ENCODE measurements around the gene RANGRF.

The RANGRF gene

GRCh38 chr17:8274816-8275215, 13.7 kb upstream of the RANGRF start:
- no peak for DNase-seq

GRCh38 chr17:8275421-8276290, 12.8 kb upstream of the RANGRF start:
- no peak for DNase-seq

DNA sequence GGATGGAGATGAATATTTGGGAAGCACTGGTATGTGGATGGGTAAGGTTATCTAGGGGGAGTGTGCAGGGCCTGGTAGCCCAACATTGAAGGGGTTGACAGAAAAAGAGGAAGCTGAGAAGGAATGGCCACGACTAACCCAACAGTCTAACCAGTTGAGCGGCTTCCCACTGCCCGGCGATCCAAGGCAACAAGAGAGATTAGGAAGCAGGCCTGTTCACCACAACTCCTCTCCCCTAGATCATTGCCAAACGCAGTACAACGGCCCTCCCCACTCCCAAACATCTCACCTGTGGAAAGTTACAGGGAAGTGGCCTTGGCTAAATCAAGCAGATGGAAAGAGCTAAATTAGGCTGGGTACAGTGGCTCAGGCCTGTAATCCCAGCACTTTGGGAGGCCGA, 11.2 kb upstream of the RANGRF start:
- DNase-seq, result no peak

- no peak for DNase-seq
These were observed 6.1 kb upstream of the RANGRF start for GRCh38 chr17:8282345-8282744.

DNA sequence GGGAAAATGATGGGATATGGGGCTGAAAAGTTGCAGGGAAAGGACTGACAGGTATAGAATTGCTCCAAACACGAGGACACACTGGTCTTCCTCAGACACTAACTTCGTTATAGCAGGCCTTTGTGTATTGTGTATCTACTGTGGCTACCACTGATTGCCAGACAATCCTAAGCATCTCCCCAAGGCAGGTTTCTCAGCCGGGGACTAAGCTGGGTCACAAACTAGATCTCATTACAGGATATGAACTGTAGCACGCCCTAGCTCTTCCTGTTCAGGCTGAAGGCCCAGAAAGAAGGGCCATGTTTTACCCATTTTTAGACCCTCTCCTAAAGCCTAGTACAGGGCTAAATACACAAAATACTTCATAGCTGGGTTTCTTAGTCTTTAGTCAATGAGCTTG, 5.1 kb upstream of the RANGRF start:
- DNase-seq, result no peak

- DNase-seq, result no peak
These were observed 4.3 kb upstream of the RANGRF start for GRCh38 chr17:8284126-8284525.

DNA sequence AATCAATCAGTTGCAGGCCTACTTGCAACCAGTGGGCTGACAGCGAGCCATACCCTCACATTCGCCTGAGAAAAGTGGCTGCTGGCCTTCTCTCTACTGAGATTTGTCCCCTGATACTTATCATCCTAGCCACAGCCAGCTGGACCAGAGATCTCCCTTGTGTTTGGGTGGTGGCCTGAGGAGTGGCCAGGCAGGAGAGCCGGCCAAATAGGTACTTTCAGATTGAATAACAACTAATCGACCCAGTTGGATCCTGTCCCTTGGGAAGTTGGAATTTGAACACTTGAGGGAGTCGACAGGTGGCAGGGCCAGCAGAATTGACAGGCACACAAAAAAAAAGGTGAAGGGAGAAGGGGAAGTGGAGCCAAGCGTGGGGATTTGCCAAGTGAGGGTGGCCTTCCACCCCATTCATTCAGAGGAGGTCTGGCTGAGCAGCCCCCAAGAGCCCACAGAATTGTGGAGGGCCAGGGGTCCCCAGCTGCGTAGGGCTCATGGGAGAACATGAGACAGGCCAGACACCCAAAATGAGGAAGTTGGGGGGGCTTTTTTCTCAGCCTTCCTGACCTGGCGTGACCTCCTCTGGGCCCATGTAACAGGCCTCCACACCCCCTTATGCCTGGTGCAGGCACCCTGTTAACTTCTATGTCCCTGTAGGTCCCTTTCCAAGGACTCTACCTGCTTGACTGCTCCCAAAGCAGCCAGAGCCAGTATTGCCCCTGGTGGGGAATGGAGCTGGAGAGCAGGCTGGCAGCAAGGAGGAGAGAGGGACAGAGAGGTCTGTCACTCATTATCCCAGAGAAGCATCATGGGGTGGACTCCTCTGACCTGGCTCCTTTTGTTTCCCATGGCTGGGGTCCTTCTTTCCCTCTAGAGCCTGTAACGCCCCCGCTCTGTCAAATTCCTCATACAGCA, 2.9 kb upstream of the RANGRF start:
- peak; percentile 2 for DNase-seq

DNA sequence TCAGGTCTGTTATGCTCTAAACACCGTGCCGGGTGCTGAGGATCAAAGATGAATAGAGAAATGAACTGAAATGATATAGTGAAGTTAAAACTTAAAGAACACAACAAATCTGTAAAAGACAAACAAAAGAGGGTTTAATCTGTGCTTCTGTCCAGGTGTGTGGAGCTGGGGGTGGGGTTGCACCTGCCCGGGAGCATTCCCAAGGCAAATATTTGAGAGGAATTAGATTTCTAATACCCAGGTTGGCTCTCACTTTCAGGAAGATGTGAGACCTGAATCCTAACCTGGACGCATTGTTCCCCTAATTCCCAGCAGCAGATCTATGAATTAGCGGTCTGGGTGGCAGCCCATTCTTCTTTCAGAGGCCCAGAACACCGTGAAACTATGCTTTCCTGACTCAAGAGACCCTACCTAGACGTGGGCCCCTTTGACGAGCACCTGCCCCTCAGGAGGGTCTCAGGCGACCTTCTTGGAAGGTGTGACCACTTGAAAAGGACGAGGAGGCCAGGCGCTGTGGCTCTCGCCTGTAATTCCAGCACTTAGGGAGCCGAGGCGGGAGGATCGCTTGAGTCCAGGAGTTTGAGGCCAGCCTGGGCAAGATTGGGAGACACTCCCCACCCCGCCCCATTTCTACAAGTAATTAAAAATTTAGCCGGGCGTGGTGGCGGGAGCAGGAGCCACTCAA, 677 bp upstream of the RANGRF start:
- no peak for DNase-seq

GRCh38 chr17:8289103-8289397, 580 bp downstream of the RANGRF start:
- peak; percentile 2 for DNase-seq

- DNase-seq, result no peak
These were observed 1.6 kb downstream of the RANGRF start for GRCh38 chr17:8290043-8290442.

DNA sequence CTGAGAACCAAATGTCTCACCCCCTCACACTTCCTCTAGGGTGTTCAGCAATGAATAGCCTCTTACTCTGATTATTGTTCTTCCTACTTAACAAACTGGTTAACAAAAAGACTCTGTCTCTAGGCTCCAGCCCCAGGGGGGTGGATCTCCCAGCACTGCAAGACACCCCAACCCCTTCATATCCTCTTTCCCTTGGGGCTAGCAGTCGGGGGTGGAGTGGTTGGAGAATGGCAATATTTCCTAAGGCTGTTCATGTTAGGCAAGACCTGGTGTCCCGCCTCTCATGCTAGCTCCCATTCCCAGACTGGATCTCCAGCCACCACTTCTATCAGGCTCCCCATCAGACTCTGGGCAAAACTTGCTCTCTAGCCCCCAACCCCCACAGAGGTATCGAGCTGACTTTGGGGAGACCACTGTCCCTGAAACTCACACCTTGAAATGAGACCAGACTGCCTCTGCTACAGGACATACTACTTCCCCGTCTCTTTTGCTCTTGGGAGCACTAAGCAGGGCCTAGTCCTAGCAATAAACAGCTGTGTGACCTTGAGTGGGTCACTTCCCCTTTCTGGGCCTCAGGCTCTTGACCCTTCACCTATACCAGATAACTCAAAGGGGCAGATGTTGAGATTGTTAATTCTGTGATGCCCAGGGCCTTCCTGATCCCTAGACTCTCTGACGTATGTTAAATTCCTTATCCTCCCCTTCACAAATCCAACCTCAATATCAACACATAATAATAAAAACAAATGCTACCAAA, 4.3 kb downstream of the RANGRF start:
- no peak for DNase-seq

GRCh38 chr17:8294361-8294760, 5.9 kb downstream of the RANGRF start:
- no peak for DNase-seq

GRCh38 chr17:8294814-8295316, 6.4 kb downstream of the RANGRF start:
- no peak for DNase-seq

DNA sequence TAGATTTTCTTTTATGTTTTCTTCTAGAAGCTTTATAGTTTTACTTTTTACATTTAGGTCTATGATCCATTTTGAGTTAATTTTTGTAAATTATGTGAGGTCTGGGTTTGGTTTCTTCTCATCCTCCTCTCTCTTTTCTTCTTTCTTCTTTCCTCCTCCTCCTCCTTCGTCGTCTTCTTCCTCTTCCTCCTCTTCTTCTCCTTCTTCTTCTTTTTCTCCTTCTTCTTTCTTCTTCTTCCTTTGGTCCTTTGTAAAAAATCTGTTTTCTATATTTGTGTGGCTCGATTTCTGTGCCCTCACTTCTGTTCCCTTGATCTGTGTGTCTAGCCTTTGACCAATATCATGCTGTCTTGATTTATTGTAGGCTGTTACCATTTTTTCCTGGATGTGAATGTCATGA, 11.8 kb downstream of the RANGRF start:
- DNase-seq, result no peak

- DNase-seq, result peak; percentile 59
These were observed 12.3 kb downstream of the RANGRF start for GRCh38 chr17:8300627-8301242.

- no peak for DNase-seq
These were observed 22.2 kb downstream of the RANGRF start for GRCh38 chr17:8310601-8311123.

- DNase-seq, result no peak
These were observed 22.8 kb downstream of the RANGRF start for GRCh38 chr17:8311131-8311790.

DNA sequence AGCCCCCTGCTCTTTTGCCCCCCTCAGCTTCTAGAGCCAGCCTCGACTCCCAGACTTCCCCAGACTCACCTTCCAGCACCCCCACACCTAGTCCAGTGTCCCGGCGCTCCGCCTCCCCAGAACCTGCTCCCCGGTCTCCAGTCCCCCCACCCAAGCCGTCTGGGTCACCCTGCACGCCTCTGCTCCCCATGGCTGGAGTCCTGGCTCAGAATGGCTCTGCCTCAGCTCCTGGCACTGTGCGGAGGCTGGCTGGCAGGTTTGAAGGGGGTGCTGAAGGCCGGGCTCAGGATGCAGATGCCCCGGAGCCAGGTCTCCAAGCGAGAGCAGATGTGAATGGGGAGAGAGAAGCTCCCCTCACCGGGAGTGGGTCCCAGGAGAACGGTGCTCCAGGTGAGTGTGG, 23.8 kb downstream of the RANGRF start:
- DNase-seq, result no peak

- no peak for DNase-seq
These were observed 24.5 kb downstream of the RANGRF start for GRCh38 chr17:8312726-8313600.

Data from NCI-H1092 treated with DMSO at 0.1 percent for 48 hours (cell line).